Fibroblast of lung (primary cell): ENCODE results near the gene ARHGAP12. TPM values are rescaled to one million over a fixed set of nuclear protein-coding genes. Genes with fewer than 3 reads are reported as not detected.

Source experiments
- DNase-seq, 2 donors: peaks; one replicate each; pipeline versions ENCODE4 v3.0.0 to v3.0.0-alpha.2; 2010; ENCODE audit warnings: low read depth in 2 of 2
- H2AFZ ChIP-seq: 2 replicates; pipeline ENCODE4 v1.5.1; 2012; ENCODE audit warnings: low read length, control low read depth, inconsistent platforms
- H3K27ac ChIP-seq: 2 replicates; pipeline ENCODE4 v1.5.1; 2011; ENCODE audit warnings: low read length, control low read depth; ENCODE audit not compliant: insufficient read depth
- H3K27me3 ChIP-seq: 2 replicates; pipeline ENCODE4 v1.5.1; 2011; ENCODE audit warnings: mild to moderate bottlenecking, low read length; ENCODE audit not compliant: control insufficient read depth, insufficient read depth
- H3K36me3 ChIP-seq: 2 replicates; pipeline ENCODE4 v1.5.1; 2011; ENCODE audit warnings: low read length; ENCODE audit not compliant: control insufficient read depth, insufficient read depth
- H3K4me1 ChIP-seq: 2 replicates; pipeline ENCODE4 v1.5.1; 2011; ENCODE audit warnings: low read length; ENCODE audit not compliant: control insufficient read depth, insufficient read depth; ENCODE audit errors: extremely low read depth
- H3K4me2 ChIP-seq: 2 replicates; pipeline ENCODE4 v1.5.1; 2011; ENCODE audit warnings: low read length, control low read depth; ENCODE audit not compliant: insufficient read depth; ENCODE audit errors: extremely low read depth
- H3K4me3 ChIP-seq, 4 experiments: fragments of 200-600 bp in 1 of 4; sonication (generic) in 1 of 4; replicated peaks in 1 of 4; 2 replicates each; pipeline ENCODE4 v1.5.1; 2011 to 2016; ENCODE audit warnings: low read length in 4 of 4, low read depth in 3 of 4, mild to moderate bottlenecking in 3 of 4, control low read depth in 2 of 4, inconsistent platforms in 1 of 4, mixed read lengths in 1 of 4; ENCODE audit not compliant: insufficient read depth in 1 of 4; ENCODE audit errors: control extremely low read depth in 1 of 4
- H3K79me2 ChIP-seq: 2 replicates; pipeline ENCODE4 v1.5.1; 2012; ENCODE audit warnings: mild to moderate bottlenecking, low read length, inconsistent platforms; ENCODE audit not compliant: control insufficient read depth, insufficient read depth
- H3K9ac ChIP-seq: 2 replicates; pipeline ENCODE4 v1.5.1; 2011; ENCODE audit warnings: mild to moderate bottlenecking, low read length, control low read depth; ENCODE audit not compliant: insufficient read depth
- H3K9me3 ChIP-seq: 2 replicates; pipeline ENCODE4 v1.5.1; 2012; ENCODE audit warnings: low read depth, low read length; ENCODE audit not compliant: control insufficient read depth, insufficient read depth
- H4K20me1 ChIP-seq: 2 replicates; pipeline ENCODE4 v1.5.1; 2011; ENCODE audit warnings: low read length; ENCODE audit not compliant: control insufficient read depth, insufficient read depth; ENCODE audit errors: extremely low read depth
- EZH2 ChIP-seq: IDR thresholded peaks from 2 replicates; pipeline ENCODE4 v1.5.1; 2012; ENCODE audit warnings: low read length, control low read depth, mild to moderate bottlenecking; ENCODE audit errors: missing control alignments
- polyA plus RNA-seq, 2 donors: library from polyadenylated mRNA; depleted of rRNA in 1 of 2; stranded (reverse) in 1 of 2; unstranded in 1 of 2; fragments of >200 nt; gene quantifications; 2 replicates each; pipeline ENCODE4 v1.2.1, GENCODE V29; 2011 to 2012; ENCODE audit warnings: missing spikeins in 1 of 2
- total RNA-seq: library from RNA; depleted of rRNA; stranded (reverse); fragments of >200 nt; gene quantifications from 2 replicates; pipeline ENCODE4 v1.2.1, GENCODE V29; 2014
- TF ChIP-seq, protein P1 (sequence below), 2 donors: IDR thresholded peaks in 1 of 2; conservative IDR thresholded peaks in 1 of 2; 1 replicate in 1 of 2; 2 replicates in 1 of 2; pipeline ENCODE4 v1.5.1; 2011 to 2012; ENCODE audit warnings: low read length in 2 of 2, control low read depth in 1 of 2, inconsistent platforms in 1 of 2, low read depth in 1 of 2, mild to moderate bottlenecking in 1 of 2

The ARHGAP12 gene
- total and polyA plus RNA-seq, 2 donors (not counting 1 experiment from before 2014, with no cell fraction given), result 24.0 to 63.1 TPM

GRCh38 chr10:31768467-31768866 lies 160.2 kb downstream of the ARHGAP12 start:
- H3K27ac ChIP-seq, result peak overlapping the region; percentile 75
- no peak overlapping the region for H3K9ac ChIP-seq
- H3K36me3 ChIP-seq, result no peaks in the 10 kb centered on the region
- no peaks in the 10 kb centered on the region for H3K9me3 ChIP-seq
- no peak overlapping the region for H3K4me3 ChIP-seq
- no peaks in the 10 kb centered on the region for H3K27me3 ChIP-seq
- no peaks in the 10 kb centered on the region for H3K79me2 ChIP-seq
- H2AFZ ChIP-seq, result no peak overlapping the region
- H4K20me1 ChIP-seq, result no peaks in the 10 kb centered on the region
- peak overlapping the region; percentile 61 for H3K4me2 ChIP-seq
- H3K4me1 ChIP-seq, result peaks cover 10% of the 10 kb centered on the region
- no peak for TF ChIP-seq EZH2
- TF ChIP-seq, protein P1, sequence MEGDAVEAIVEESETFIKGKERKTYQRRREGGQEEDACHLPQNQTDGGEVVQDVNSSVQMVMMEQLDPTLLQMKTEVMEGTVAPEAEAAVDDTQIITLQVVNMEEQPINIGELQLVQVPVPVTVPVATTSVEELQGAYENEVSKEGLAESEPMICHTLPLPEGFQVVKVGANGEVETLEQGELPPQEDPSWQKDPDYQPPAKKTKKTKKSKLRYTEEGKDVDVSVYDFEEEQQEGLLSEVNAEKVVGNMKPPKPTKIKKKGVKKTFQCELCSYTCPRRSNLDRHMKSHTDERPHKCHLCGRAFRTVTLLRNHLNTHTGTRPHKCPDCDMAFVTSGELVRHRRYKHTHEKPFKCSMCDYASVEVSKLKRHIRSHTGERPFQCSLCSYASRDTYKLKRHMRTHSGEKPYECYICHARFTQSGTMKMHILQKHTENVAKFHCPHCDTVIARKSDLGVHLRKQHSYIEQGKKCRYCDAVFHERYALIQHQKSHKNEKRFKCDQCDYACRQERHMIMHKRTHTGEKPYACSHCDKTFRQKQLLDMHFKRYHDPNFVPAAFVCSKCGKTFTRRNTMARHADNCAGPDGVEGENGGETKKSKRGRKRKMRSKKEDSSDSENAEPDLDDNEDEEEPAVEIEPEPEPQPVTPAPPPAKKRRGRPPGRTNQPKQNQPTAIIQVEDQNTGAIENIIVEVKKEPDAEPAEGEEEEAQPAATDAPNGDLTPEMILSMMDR (conservative IDR thresholded peaks at IDR 0.05 in 1 of 2, IDR thresholded peaks at IDR 0.05 in 1 of 2; ENCODE audit: low read depth in 1 of 2, low read length in 2 of 2), result no peak
- DNase-seq, result peak; percentile 64 to 89

DNA sequence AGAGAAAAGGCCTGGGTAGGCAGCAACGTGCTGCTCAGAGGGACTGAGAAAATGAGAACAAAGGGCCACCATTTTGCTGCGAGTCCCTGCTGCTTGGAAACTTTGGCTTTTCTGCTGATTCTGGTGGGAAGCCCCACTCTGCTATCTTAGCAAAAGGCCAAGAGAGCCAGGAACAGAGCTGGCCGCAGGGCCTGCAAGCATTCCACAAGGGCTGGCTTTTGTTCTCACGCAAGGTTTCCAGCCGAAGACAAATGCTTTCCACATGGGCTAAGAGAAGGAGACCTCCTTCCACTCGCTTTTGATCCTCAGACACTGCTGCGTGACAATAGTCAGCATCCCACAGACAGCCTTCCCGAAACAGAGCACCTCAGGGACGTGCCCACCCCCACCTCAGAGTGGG lies 163.1 kb downstream of the ARHGAP12 start:
- Histone ChIP-seq H3K4me1 (peaks cover 13% of the 10 kb centered on the region), H3K79me2 (no peaks in the 10 kb centered on the region), H3K9ac (no peak overlapping the region), H2AFZ (peak overlapping the region; percentile 19), H3K27me3 (no peaks in the 10 kb centered on the region), H3K4me2 (no peak overlapping the region), H3K4me3 (no peak overlapping the region), H3K9me3 (no peaks in the 10 kb centered on the region), H4K20me1 (no peaks in the 10 kb centered on the region), H3K36me3 (no peaks in the 10 kb centered on the region), H3K27ac (peak overlapping the region; percentile 30)
- TF ChIP-seq EZH2, result no peak
- TF ChIP-seq, protein P1 (conservative IDR thresholded peaks at IDR 0.05 in 1 of 2, IDR thresholded peaks at IDR 0.05 in 1 of 2; ENCODE audit: low read depth in 1 of 2, low read length in 2 of 2), result no peak
- no peak for DNase-seq

DNA sequence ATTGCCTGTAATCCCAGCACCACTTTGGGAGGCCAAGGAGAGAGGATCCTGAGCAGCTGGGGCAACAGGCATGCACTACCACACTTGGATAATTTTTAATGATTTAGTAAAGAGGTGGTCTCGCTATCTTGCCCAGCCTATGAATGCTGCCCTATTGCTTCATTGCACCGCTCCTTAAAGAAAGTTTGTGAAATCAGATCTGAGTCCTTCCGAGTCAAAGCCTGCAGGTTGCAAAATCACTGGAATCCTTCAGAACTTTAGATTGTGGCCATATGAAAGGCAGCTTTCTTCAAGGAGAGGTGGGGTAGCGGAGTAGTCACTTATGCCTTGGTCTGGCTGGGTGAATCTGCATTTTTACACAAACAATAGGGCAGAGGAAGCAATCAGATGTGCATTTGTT lies 166.3 kb downstream of the ARHGAP12 start:
- no peaks in the 10 kb centered on the region for H3K27me3 ChIP-seq
- DNase-seq, result no peak
- TF ChIP-seq, protein P1 (conservative IDR thresholded peaks at IDR 0.05 in 1 of 2, IDR thresholded peaks at IDR 0.05 in 1 of 2; ENCODE audit: low read depth in 1 of 2, low read length in 2 of 2), result no peak
- no peak for TF ChIP-seq EZH2

More for the DNA sequence above, 166.3 kb downstream of the ARHGAP12 start:
- no peak overlapping the region for H3K9ac ChIP-seq
- H3K4me2 ChIP-seq, result no peak overlapping the region
- H3K79me2 ChIP-seq, result peaks cover 2% of the 10 kb centered on the region
- no peaks in the 10 kb centered on the region for H4K20me1 ChIP-seq
- H2AFZ ChIP-seq, result no peak overlapping the region
- H3K9me3 ChIP-seq, result no peaks in the 10 kb centered on the region
- H3K4me1 ChIP-seq, result peaks cover 12% of the 10 kb centered on the region
- H3K36me3 ChIP-seq, result no peaks in the 10 kb centered on the region
- H3K27ac ChIP-seq, result no peak overlapping the region
- no peak overlapping the region for H3K4me3 ChIP-seq
